SKM-1 (cell line): ENCODE measurements around the gene TXNDC11.

ENCODE experiments used
- DNase-seq: peaks from one replicate; lab custom pipeline; 2025; ENCODE audit not compliant: unreplicated experiment; lab: John Stamatoyannopoulos, UW

TXNDC11 gene

GRCh38 chr16:11692171-11692570, 50.5 kb downstream of the TXNDC11 start:
- DNase-seq: no peak

- no peak for DNase-seq
Measured at GRCh38 chr16:11691771-11692170, 50.9 kb downstream of the TXNDC11 start.

DNA sequence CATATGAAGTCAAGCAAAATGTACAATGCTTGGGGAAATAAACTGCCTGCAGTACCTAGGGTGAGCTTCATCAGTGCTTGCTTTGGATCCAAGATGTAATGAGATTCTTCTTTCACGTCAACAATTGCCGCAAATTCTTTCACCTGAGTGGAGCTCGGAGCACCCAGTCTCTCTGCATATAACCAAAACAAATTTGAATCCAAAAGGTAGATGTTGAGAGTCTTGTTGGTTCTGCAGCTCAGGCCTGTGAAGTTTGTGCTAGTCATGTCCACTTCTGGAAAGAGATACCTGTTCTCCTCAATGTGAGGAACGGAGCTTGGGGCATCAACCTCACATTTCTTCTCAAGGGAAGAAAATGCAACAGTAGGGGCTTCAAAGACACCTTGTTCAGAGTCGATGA, 51.4 kb downstream of the TXNDC11 start:
- no peak for DNase-seq

- DNase-seq: no peak
Measured at GRCh38 chr16:11689031-11689840, 53.4 kb downstream of the TXNDC11 start.

DNA sequence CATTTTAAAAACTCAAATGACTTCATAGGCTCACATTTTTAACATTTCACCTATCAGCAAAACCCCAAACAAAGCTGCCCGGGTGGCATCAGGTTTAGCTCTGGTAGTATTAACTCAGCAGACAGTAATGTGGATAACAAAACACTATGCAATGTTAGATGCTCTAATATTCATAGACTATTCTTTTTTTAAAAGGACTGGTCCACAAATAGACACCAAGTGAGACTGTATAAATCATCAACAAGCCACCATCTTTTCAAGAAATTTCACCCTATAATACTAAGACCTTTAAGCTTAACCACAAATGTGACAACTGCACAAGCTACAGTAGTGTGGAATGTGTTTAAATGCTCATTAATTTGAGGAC, 54.2 kb downstream of the TXNDC11 start:
- DNase-seq: no peak

- no peak for DNase-seq
Measured at GRCh38 chr16:11687601-11688519, 54.8 kb downstream of the TXNDC11 start.

DNA sequence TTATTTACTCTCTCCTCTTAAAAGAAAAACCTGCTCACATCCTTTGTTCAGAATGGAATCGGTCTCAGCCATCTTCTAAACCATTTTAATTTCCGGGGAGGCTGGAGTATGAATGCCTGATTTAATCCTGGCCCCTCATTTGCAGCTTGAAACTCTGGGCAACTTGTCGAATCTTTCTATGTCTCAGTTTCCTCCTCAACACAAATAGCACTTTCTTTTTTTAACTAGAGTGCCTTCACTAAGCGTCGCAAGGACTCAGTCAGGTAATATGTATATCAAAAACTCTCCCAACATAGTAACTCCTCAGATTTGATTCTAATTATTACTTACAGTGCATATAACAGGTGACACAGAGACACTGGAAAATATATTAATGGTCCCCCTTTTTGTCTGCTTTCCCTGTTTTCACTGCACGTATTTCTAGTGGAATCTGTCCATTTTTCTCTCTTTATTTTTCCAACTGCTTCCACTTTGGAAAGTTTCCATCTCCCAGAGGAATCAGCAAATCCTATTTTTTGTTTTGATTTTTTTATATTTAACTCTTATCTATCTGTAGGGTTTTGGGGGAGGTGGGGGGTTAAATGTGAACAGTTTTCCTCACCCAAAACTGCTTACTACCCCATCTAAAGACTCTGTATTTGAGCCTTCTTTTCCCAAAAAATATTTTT, 55.8 kb downstream of the TXNDC11 start:
- DNase-seq: no peak

- DNase-seq: no peak
Measured at GRCh38 chr16:11685844-11686618, 56.6 kb downstream of the TXNDC11 start.

GRCh38 chr16:11684231-11685025, 58.2 kb downstream of the TXNDC11 start:
- no peak for DNase-seq

- DNase-seq: no peak
Measured at GRCh38 chr16:11683145-11683544, 59.5 kb downstream of the TXNDC11 start.

DNA sequence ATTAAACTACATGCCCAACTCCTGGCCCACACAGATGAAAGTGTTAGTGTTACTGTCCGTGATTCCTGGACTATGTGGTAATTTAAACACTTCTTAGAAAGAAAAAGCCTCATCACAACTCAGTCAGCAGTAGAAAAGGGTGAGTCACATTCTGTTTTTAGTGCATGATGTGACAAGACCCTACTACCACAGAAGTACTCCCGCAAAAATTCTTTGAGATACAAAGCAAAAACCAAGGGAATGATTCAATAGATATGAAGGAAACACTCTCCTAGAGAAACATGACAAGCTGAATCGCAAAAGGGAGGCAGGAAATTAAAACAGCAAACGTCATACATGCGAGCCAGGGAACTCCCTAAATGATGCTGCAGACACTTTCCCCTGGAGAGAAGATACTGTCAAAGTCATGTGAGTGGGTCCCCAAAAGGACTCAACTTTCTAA, 60.0 kb downstream of the TXNDC11 start:
- DNase-seq: no peak

DNA sequence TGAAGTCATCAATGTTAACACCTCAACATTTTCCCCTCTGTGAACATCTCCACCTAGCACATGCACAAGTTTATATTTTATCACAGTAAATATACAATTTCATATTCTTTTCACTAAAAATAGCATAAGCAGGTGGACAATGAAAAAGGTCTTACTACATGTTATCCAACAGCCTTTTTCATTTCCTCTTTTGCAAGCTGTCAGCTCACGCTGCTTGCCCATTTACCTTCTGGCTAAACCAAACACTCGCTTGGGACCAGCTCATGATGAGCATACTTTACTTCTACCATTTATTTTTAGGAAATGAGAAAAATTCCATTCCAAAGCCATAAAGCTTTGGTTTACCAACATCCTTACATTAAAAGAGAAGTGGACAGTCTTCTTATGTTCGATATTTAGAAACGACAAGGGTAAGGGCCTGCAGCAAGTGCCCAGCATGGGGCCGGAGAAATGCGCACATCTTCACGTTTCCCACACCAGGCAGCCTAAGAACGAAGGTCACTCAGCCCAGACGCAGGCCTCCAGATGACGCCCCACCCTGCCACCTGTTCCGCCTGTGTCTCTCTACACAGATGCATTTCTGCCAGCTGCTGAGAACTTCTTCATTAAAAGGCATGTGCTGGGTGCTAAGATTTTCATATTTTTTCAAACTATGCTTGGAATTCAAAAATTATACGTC, 60.5 kb downstream of the TXNDC11 start:
- DNase-seq: no peak

DNA sequence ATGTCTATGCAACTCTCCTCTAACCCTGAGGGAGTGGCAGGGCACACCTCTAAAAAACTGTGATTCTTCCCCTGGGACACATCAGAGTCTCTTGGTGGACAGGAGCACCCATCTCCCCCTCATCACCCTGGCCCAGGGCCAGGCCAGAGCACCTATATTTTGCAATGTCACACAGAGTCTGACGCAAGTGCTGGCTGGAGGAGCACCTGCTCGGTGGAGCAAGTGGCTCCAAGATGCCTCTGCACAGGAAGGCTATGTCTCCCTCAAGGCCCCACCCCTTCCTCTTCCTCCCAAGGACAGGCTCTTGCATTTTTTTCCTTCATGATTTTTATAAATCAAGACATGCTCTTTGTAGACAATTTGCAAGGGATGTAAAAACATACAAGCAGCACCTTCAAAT, 61.1 kb downstream of the TXNDC11 start:
- DNase-seq: no peak

DNA sequence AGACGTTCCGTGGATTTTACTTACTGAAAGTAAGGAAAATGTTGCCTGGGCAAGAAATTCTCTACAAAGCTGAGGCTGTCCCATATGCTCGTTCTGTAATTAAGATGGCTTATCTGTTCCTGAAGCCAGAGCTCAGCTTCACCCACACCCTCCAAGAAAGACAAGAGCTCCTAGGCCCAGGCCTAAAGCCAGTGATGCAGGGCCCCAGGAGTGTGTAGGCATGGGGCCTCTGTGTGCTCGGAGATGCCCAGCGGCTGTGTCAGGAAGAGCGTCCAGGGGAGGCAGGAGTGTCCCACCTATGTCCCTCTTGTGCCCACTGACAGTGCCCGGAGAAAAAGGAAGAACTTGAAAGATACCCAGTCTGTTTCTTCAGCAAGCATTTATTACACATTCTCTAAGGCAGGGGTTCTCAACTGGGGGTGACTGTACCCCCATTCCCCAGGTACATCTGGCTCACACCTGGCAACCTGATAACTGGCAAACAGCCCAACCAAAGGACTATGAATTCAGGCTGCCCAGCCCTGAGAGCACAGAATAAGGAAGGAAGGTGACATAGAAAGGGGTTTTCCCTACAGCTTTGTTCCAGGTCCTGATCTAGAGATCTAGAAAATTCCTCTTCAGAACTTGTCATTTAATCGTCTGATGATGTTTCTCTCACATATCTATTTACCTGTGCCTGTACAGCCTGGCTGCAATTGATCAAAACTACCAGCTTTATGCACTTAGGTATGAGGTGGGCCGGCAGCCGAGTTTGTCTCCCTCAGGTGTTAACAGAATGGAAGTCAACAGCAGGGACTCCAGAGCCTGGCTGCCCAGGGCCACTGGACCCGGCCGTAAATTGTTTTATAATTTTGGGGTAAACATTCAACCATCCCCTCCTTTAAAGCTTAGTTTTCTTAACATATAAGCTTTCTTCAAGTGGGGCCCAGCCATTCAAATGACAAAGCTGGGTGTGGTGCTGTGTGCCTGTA, 62.4 kb downstream of the TXNDC11 start:
- DNase-seq: no peak

DNA sequence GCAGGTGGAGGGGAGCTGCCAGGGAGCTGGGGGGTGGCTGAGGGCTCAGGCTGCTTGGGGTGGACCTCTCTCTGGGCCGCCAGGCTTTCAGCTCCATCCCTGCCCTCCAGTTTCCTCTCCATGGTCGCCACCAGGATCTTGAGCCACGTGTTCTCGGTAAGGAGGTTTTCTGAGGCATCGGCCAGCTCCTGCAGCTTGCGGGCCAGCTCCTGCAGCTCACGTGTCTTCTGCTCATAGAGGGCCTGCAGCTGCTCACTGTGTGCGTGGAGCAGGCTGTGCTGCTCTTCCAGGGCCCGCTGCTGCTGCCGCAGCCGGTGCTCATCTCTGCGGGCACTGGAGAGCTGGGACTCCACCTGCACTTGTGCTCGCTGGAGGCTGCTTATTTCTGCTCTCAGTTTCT, 63.4 kb downstream of the TXNDC11 start:
- no peak for DNase-seq

DNA sequence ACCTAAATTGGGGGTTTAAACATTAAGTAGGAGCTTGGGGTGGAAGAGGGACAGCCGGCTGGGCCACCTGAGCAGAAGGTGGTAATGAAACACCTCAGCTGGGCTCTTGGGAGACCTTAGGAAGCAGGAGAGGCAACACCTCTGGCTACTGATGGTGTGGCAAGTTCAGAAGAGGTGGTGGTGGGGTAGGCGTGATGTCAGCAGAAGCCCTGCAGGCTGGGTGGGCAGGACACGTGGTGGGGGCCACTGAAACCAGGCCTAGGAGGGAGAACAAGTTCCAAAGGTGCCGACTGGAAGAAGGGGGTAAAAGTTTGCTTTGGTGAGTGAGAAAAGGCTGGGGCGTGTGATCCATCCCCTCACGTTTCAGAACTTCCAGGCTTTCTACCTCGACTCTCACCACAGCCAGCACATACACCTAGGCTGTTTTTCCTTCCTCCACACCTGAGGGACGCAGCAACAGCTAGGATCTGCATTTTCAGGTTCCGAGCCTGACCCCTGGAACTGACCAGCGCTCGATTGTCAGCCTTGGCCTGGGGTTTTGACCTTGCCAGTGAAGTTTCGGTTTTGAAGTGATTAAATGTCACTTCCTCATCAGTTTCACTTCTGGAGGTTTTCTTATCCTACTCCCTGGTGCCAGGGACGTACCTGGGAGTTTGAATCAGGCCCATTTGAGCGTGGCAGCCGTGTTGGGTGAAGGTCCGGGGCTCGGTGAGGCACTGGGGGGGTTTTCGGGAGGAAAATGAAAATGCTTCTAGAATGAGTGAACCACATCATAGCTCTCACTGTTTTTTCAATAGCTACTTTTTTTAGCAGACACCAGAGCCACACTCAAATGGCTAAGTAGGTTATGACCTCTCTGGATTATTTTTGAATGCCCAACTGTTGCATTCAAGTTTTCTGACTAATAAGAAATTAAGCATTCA, 64.4 kb downstream of the TXNDC11 start:
- no peak for DNase-seq

- no peak for DNase-seq
Measured at GRCh38 chr16:11677451-11677951, 65.2 kb downstream of the TXNDC11 start.
